HG03354 (cell line): Measurements from ENCODE around the gene ZNF608.

Source experiments
- ATAC-seq: cut with Tn5 transposase; IDR thresholded peaks from one replicate; pipeline ENCODE4 v1.9.1; 2021; ENCODE audit warnings: mild to moderate bottlenecking; ENCODE audit not compliant: unreplicated experiment, poor library complexity, severe bottlenecking

The ZNF608 gene

DNA sequence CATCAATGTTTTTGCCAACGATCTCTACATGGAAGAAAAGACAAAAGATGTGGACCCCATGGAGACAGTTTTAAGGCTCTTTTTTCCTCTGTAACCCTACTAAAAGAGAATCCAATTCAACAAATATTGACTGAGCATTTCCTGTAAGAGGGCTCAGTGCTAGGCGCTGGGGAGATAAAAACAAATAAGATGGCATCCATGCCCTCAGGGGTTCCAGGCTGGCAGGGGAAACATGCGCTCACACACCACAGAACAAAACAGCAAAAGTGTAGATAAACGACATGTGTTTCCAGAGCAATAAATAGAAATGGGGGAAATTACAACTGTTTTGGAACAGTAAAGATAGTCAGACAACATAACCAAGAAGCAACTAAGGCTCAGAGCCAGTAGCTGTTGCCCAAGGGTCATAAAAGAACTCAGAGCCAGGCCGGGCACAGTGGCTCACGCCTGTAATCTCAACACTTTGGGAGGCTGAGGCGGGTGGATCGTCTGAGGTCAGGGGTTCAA, 25.2 kb downstream of the ZNF608 start:
- no peak for ATAC-seq

DNA sequence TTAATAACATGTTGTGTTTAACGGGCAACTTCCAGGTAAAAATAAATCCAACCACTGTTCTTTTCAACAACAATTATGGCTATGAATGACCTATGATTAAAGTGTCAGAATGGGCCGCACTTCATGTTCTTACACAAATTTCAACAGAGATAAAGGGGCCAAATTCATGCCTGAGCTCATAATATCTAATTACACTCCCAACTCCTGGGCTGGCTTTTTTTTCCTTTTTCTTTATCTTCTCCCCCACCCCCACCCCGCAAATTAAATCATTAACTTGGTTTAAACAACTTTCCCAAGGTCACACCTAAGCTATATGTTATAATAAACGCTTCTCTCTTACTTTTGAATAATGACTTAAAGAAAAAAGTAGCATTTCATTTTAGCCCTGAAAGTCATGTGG, 25.8 kb downstream of the ZNF608 start:
- no peak for ATAC-seq

DNA sequence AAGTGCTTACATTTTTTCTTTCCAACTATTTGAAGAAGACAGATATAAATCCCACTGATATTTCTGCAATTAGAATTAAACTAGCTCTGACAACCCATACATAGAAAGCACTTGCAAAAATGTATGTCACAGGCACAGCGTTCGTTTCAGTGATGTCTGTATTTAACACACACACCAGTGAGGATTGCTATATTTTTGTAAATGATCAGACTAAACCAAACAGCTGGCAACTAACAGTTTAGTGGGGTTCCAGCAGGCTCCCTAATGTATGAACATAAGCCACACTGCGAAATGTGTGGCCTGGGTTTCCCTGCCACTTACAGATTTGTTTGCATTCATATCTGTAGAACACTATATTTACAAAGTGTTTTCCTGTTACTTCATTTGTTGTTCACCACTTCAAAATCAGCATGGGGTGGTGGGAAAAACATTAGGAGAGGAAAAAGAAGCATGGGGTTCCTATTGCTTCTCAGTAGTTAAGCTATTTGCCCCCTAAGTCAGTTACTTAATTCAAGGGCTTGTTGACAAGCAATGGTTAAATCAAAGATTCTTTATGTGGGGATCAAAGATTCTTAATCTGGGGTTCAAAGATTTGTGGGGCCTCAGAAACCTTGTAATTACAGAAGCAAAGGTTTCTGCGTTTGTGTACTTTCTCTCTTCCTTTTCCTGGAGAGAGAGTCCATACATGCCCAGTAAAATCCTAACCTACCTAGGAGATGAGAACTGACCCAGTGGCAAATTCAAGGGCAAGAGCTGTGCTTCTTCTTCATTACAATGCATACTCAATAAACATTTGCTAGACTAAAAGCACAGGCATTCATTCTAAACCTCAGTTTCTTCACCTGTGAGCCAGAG, 27.1 kb downstream of the ZNF608 start:
- ATAC-seq, result no peak

DNA sequence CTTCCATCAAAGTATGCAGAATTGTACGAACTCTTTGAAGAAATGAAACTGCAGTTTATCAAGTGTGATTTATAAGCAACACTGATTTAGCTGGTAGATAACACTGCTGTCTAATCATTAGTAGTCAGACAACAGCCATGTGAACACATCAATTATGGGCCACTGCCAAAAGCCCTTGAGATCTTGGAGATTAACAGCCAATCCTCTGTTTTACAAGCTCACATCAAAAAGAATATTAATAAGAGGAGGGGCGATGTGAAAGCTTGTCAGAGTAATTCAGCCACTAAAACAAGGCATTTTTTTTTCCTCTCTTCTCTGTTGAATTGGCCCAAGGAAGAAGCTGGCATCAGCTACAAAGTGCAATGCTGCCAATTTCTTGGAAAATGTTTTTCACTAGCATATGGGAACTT, 28.1 kb downstream of the ZNF608 start:
- ATAC-seq, result no peak

DNA sequence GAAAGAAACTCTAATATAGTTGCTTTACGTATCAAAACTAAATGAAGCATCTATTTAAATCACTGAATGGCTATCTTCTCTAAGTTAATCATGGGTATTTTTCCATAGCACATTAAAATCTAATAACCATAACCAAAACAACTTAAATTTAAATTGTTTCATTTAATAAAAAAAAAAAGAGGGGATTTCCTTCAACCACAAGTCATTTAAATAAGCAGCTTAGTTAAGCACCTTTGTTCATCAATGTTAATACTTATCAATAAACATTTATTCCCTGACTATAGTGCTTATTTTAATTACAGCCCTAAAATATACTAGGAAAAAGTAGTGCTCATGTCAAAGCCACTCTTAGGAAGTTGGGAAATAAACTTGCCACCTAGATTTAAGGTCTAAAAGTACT, 30.3 kb downstream of the ZNF608 start:
- ATAC-seq, result no peak

DNA sequence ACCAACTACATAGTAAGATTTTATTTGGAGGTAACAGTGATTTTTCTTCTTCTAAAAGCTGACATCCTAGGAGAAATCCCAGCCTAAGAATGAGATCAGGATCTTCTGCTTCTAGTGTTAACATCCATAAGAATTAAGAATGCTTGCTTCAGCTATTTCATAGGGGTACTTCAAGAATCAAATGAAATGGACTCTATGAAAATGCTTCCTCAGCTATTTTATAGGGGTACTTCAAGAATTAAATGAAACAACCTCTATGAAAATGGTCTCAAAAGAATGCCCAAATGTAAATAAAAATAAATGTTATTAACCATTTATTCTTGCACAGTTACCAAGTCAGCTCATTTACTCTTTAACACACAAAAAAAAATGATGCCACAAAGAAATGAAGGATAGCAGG, 31.5 kb downstream of the ZNF608 start:
- ATAC-seq, result no peak

DNA sequence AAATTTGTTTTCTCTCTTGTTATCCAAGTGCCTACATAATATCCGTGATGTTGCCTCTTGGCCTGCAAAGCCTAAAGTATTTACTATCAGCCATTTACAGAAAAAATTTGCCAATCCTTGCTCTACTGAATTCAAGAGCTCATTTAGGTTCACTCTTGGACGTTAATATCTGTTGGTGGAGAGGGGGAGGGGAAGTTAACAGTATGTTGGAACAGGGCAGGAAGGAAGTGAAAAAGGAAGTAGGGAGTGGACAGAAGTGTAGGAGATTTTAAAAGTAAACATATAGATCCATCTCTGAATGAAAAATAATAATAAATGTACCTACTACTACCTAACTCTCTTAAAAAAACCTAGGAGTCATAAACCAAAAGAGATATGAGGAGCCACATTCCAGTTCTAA, 32.8 kb downstream of the ZNF608 start:
- ATAC-seq, result no peak

DNA sequence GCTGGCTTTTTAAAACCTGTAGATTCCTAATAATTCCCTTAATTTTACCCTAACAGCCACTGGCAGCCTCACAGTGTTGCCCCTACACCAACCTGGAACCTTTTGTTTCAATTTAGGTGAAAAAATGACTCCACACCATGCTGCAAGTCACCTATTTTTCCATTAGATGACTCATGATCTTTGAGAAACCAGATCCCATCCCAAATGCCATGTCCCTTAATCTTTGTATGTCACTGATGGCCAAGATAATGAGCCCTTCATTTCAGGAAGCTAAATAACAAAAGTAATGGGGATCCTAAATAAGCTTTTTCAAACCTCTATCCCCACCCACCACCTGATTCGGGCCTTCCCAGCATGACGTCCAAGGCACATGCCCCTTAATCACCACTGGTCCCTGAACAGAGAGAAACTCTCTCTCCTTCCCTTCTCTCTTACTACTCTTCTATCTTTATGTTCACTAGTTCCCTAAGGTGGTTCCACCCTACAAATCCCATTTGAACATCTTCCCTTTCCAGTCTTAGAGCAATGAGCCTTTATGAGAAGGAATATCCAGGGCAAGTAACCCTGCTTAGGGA, 33.6 kb downstream of the ZNF608 start:
- ATAC-seq, result no peak

DNA sequence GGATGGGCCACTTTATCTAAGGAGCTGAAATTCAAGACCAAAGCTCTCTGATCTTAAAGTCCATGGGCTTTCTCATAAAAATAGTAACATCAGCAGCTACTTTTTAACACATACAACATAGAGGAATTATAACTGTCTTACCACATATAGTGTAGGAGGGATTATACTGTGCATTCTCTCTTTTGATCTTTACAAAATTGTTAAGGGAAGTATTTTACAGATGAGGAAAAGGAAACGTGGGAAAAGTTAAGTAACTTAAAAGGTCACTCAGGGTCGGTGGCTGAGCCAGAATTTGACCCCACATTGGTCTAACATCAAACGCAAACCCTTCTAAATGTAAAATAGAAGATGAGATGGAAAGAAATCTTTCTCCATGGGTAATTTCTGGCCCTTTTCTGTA, 38.4 kb downstream of the ZNF608 start:
- ATAC-seq, result no peak

DNA sequence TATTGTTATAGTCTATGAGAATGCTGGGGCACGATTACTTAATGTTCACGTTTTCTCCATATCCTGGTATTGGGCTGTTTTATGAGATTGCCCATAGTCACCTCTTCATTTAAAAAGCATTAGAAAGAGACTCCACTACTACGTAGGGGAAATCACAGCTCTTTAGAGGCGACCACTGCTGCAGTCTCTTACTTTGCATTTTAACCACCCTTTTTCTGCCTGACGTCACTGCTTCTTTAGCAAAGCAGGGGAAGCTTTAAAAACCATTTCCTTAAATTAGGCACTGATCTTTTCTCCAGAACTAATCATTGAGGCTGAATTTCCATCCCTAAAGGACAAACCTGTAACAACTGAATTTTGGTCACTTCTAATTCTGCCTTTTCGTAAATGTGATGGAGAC, 38.9 kb downstream of the ZNF608 start:
- peak; percentile 32 for ATAC-seq

- no peak for ATAC-seq
These were observed 39.6 kb downstream of the ZNF608 start for GRCh38 chr5:124706729-124707361.

DNA sequence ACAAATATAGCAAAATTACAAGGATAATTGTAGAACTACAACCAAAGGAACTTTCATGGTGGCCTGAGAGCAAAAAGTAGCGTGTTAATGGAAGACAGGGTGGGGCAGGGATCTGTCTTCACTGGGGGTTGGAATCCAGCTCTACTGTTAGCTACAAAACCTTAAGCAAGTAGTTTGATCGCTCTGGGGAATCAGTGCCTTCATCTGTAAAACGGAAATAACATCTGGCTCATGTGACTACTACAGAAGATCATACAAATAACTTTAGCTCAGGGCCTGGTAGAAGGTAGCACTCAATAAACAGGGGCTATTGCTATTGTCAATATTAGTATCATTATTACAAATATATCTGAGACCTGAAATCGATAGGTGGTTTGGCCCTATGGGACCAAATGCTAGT, 40.4 kb downstream of the ZNF608 start:
- ATAC-seq, result no peak

GRCh38 chr5:124705577-124705976, 40.9 kb downstream of the ZNF608 start:
- no peak for ATAC-seq

- peak; percentile 87 for ATAC-seq
These were observed 41.7 kb downstream of the ZNF608 start for GRCh38 chr5:124704594-124705284.

GRCh38 chr5:124703995-124704394, 42.4 kb downstream of the ZNF608 start:
- no peak for ATAC-seq

- ATAC-seq, result no peak
These were observed 43.9 kb downstream of the ZNF608 start for GRCh38 chr5:124702525-124702924.

GRCh38 chr5:124701873-124702425, 44.5 kb downstream of the ZNF608 start:
- ATAC-seq, result no peak

- no peak for ATAC-seq
These were observed 45.4 kb downstream of the ZNF608 start for GRCh38 chr5:124701016-124701415.

DNA sequence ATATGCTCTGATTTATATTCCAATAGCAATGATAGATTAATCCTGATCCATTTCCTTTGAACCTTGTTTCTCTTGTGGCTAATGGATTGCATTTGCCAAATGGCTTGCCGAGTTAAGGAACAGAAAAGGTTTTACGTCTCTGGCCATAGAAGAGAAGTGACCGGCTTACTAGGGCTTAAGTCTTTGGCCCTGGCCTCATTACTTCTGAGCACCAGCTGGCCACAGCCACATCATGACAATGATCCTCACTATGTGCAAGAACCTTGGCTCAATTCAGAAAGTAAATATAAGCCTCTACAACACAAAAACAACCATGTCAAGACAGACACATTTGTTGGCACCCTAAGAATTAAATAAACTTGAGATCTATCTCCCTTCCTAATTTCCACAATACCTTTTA, 46.1 kb downstream of the ZNF608 start:
- ATAC-seq, result no peak

- no peak for ATAC-seq
These were observed 47.7 kb downstream of the ZNF608 start for GRCh38 chr5:124698770-124699169.
